ENCODE measurements around the gene NAXD.
A peak's percentile ranks its signal among the peaks of the same experiment; 100 is the strongest.

The NAXD gene

DNA sequence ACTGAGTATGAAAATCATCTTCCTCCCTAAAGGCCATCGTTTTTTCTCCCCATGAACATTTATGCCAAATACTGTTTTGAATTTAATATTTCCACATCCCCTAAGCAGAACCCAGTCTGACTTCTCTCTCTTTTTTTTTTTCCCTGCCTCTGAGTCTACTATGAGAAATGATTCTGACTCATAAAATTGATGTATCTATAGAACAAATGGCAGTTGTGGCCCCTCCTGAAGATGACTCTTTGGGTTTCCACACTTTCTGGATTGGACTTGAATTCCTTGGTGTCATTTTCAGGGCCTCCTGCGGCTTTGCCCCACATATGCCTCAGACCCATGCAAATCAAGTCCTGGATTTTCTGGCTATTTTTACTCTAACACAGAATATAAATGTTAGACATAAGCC lies 22.7 kb upstream of the NAXD start (continued):
- TF ChIP-seq, protein P1, sequence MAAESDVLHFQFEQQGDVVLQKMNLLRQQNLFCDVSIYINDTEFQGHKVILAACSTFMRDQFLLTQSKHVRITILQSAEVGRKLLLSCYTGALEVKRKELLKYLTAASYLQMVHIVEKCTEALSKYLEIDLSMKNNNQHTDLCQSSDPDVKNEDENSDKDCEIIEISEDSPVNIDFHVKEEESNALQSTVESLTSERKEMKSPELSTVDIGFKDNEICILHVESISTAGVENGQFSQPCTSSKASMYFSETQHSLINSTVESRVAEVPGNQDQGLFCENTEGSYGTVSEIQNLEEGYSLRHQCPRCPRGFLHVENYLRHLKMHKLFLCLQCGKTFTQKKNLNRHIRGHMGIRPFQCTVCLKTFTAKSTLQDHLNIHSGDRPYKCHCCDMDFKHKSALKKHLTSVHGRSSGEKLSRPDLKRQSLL (tag by site-specific recombination; IDR thresholded peaks at IDR 0.05): no peak
- TF ChIP-seq, protein P2, sequence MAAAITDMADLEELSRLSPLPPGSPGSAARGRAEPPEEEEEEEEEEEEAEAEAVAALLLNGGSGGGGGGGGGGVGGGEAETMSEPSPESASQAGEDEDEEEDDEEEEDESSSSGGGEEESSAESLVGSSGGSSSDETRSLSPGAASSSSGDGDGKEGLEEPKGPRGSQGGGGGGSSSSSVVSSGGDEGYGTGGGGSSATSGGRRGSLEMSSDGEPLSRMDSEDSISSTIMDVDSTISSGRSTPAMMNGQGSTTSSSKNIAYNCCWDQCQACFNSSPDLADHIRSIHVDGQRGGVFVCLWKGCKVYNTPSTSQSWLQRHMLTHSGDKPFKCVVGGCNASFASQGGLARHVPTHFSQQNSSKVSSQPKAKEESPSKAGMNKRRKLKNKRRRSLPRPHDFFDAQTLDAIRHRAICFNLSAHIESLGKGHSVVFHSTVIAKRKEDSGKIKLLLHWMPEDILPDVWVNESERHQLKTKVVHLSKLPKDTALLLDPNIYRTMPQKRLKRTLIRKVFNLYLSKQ (tag by site-specific recombination; IDR thresholded peaks at IDR 0.05; ENCODE audit: borderline replicate concordance): no peak
- TF ChIP-seq ZNF248 (tag by site-specific recombination; IDR thresholded peaks at IDR 0.05) (no peak), ZNF302 (tag by site-specific recombination; IDR thresholded peaks at IDR 0.05; ENCODE audit: low read depth) (no peak), ZNF274 (IDR thresholded peaks at IDR 0.05; ENCODE audit: low read length) (no peak), ZNF274 (tag by site-specific recombination; IDR thresholded peaks at IDR 0.05; ENCODE audit: borderline replicate concordance) (no peak), ZNF677 (tag by site-specific recombination; IDR thresholded peaks at IDR 0.05) (no peak), IKZF3 (tag by site-specific recombination; IDR thresholded peaks at IDR 0.05) (no peak)
- TF ChIP-seq, protein P3, sequence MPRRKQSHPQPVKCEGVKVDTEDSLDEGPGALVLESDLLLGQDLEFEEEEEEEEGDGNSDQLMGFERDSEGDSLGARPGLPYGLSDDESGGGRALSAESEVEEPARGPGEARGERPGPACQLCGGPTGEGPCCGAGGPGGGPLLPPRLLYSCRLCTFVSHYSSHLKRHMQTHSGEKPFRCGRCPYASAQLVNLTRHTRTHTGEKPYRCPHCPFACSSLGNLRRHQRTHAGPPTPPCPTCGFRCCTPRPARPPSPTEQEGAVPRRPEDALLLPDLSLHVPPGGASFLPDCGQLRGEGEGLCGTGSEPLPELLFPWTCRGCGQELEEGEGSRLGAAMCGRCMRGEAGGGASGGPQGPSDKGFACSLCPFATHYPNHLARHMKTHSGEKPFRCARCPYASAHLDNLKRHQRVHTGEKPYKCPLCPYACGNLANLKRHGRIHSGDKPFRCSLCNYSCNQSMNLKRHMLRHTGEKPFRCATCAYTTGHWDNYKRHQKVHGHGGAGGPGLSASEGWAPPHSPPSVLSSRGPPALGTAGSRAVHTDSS (tag by site-specific recombination; IDR thresholded peaks at IDR 0.05): no peak

DNA sequence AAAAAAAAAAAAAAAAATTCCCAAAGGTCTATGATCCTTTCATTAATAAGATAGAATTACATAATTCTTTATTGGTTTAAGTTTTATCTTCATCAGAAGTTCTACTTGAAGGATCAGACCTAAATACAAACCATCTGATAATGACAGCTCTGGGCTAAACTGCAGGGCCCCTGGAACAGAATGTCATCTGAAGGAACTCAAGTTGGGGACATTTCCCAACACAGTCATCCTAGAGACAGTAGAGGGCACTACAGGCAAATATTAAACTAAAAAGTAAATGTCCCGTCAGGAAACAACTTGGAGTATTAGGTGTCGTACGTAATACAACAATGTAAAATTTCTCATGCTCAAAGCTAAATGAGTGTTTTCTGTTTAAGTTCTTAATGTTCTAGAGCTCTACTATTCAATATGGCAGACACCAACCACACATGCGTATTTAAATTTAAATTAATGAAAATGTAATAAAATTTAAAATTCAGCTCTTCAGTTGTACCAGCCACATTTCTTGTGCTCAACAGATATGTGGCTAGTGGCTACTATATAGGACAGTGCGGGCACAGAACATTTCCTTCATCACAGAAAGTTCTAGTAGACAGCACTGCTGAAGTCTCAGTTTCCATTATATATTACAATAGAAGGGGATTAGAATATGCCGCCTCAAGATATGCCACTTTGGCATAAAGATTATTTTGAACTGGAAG lies 21.8 kb upstream of the NAXD start:
- POLR2A ChIA-PET: interaction anchor here (1.0 kb wide), 1 partner anchor 122 kb away, joined by 3 read pairs; no protein-coding TSS in a partner anchor
- no peak overlapping the region for H3K27ac ChIP-seq (ENCODE audit: extremely low read depth, low read depth, low read length)
- H3K36me3 ChIP-seq (ENCODE audit: control insufficient read depth in 2 of 2, insufficient read depth in 1 of 2, low read length in 2 of 2): no peaks in the 10 kb centered on the region
- no peak overlapping the region for H3K4me3 ChIP-seq (ENCODE audit: low read depth, low read length)
- CTCF ChIA-PET: interaction anchor here (0.5 to 1.3 kb wide), 22 partner anchors 9 to 850 kb away, joined by 3 to 7 read pairs (median 3); no protein-coding TSS in a partner anchor
- 0 out of 2 replicates have a peak, but pooled peaks have one; percentile 41 for TF ChIP-seq ZNF133 (tag by site-specific recombination; IDR thresholded peaks at IDR 0.05)
- no peak for TF ChIP-seq ZNF624 (tag by site-specific recombination; IDR thresholded peaks at IDR 0.05)
- TF ChIP-seq ZNF660 (tag by site-specific recombination; IDR thresholded peaks at IDR 0.05): peak; percentile 98
- peak; percentile 89 for TF ChIP-seq ZNF654 (tag by site-specific recombination; IDR thresholded peaks at IDR 0.05; ENCODE audit: low read depth)
- TF ChIP-seq, protein P4, sequence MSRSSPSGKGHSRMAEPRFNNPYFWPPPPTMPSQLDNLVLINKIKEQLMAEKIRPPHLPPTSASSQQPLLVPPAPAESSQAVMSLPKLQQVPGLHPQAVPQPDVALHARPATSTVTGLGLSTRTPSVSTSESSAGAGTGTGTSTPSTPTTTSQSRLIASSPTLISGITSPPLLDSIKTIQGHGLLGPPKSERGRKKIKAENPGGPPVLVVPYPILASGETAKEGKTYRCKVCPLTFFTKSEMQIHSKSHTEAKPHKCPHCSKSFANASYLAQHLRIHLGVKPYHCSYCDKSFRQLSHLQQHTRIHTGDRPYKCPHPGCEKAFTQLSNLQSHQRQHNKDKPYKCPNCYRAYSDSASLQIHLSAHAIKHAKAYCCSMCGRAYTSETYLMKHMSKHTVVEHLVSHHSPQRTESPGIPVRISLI (tag by site-specific recombination; IDR thresholded peaks at IDR 0.05): peak; percentile 84; the same call in 1 of the 2 replicates
- no peaks in the 10 kb centered on the region for H3K9me3 ChIP-seq (ENCODE audit: control insufficient read depth, insufficient read depth, low read depth, low read length)
- no peaks in the 10 kb centered on the region for H3K4me1 ChIP-seq (ENCODE audit: control insufficient read depth, insufficient read depth, low read length)

DNA sequence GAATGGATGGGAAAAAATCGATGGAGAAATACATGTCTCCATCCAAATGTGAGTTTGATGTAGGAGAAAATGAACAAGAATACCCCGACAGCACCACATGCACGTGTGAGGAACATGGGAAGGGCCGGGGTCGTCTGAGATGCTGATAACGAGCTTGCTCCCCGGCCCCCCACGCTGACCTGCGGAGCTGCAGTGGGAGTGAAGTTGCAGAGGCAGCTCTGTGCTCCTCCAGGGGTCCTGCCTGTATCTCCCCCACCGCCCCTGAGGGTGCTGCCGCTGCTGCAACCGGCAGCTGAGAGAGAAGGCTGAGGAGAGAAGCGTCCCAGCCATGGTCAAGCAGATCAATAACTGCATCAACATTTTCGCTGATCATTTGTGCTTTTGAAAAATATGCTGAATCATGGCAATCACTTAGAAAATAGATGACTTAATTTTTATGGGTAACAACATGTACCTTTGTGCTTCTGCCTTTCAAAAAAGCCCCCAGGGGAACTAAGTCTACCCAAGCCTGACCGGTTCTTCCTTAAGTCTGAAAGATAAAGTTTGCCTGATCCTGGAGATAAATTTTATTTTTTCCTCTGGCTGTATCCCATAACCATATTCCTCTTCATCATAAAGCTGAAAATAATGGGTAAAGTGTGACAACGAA lies 18.2 kb upstream of the NAXD start:
- Histone ChIP-seq H3K4me3 (ENCODE audit: low read depth, low read length) (no peak overlapping the region), H3K27ac (ENCODE audit: extremely low read depth, low read depth, low read length) (no peak overlapping the region), H3K9me3 (ENCODE audit: control insufficient read depth, insufficient read depth, low read depth, low read length) (no peaks in the 10 kb centered on the region), H3K4me1 (ENCODE audit: control insufficient read depth, insufficient read depth, low read length) (no peaks in the 10 kb centered on the region), H3K36me3 (ENCODE audit: control insufficient read depth in 2 of 2, insufficient read depth in 1 of 2, low read length in 2 of 2) (no peaks in the 10 kb centered on the region)
- ChIA-PET CTCF (interaction anchor here (1.0 to 1.7 kb wide), 2 partner anchors 11 to 141 kb away, joined by 3 to 4 read pairs; no protein-coding TSS in a partner anchor), POLR2A (no interaction called here)
- TF ChIP-seq SETDB1 (IDR thresholded peaks at IDR 0.05; ENCODE audit: insufficient read length, low read length): no peak
- no peak for TF ChIP-seq ZNF10 (tag by site-specific recombination; IDR thresholded peaks at IDR 0.05)
- TF ChIP-seq ZNF23 (tag by site-specific recombination; IDR thresholded peaks at IDR 0.05; ENCODE audit: borderline replicate concordance): no peak
- TF ChIP-seq ZNF19 (tag by site-specific recombination; IDR thresholded peaks at IDR 0.05; ENCODE audit: low read depth): no peak
- TF ChIP-seq ZNF174 (tag by site-specific recombination; IDR thresholded peaks at IDR 0.05): no peak
